MM.1S (cell line): ENCODE data around the gene MSI2.

Experiments
- DNase-seq: peaks from one replicate; pipeline ENCODE4 v3.0.0-alpha.2; 2015
- H2AFZ ChIP-seq: fragments of 300-600 bp; sonication (generic); 2 replicates; pipeline ENCODE4 v1.6.0; 2016; ENCODE audit warnings: antibody characterized with exemption, low read length
- H3F3A ChIP-seq: fragments of 300-600 bp; sonication (generic); 2 replicates; pipeline ENCODE4 v1.6.1; 2016; ENCODE audit warnings: mild to moderate bottlenecking, antibody characterized with exemption, low read length, moderate library complexity, mixed read lengths; ENCODE audit not compliant: insufficient read depth
- H3K27ac ChIP-seq: fragments of 300-600 bp; sonication (generic); 2 replicates; pipeline ENCODE4 v1.5.1; 2016; ENCODE audit warnings: mild to moderate bottlenecking, low read length
- H3K27me3 ChIP-seq: fragments of 300-600 bp; sonication (generic); replicated peaks from 2 replicates; pipeline ENCODE4 v1.6.0; 2016; ENCODE audit warnings: low read length; ENCODE audit not compliant: insufficient read depth
- H3K36me3 ChIP-seq: fragments of 300-600 bp; sonication (generic); replicated peaks from 2 replicates; pipeline ENCODE4 v1.6.1; 2016; ENCODE audit warnings: mild to moderate bottlenecking, low read length, mixed read lengths; ENCODE audit not compliant: insufficient read depth
- H3K4me1 ChIP-seq: fragments of 300-600 bp; sonication (generic); 2 replicates; pipeline ENCODE4 v1.6.1; 2016; ENCODE audit warnings: low read length, mixed read lengths
- H3K4me2 ChIP-seq: fragments of 300-600 bp; sonication (generic); 2 replicates; pipeline ENCODE4 v1.6.0; 2016; ENCODE audit warnings: low read depth, low read length
- H3K4me3 ChIP-seq: fragments of 300-600 bp; sonication (generic); 2 replicates; pipeline ENCODE4 v1.5.1; 2016; ENCODE audit warnings: low read length, mixed read lengths
- H3K79me2 ChIP-seq: fragments of 300-600 bp; sonication (generic); 2 replicates; pipeline ENCODE4 v1.6.1; 2016; ENCODE audit warnings: mixed run types, low read length, mixed read lengths
- H3K9ac ChIP-seq: fragments of 300-600 bp; sonication (generic); 2 replicates; pipeline ENCODE4 v1.6.1; 2016; ENCODE audit warnings: low read length, mixed read lengths
- H3K9me2 ChIP-seq: fragments of 300-600 bp; sonication (generic); replicated peaks from 2 replicates; pipeline ENCODE4 v1.6.1; 2016; ENCODE audit warnings: mild to moderate bottlenecking, low read length, mixed read lengths; ENCODE audit not compliant: insufficient read depth
- H3K9me3 ChIP-seq: fragments of 300-600 bp; sonication (generic); replicated peaks from 2 replicates; pipeline ENCODE4 v1.6.1; 2016; ENCODE audit warnings: mild to moderate bottlenecking, low read length, mixed read lengths; ENCODE audit not compliant: insufficient read depth
- H4K20me1 ChIP-seq: fragments of 300-600 bp; sonication (generic); 2 replicates; pipeline ENCODE4 v1.6.1; 2016; ENCODE audit warnings: mild to moderate bottlenecking, low read length, moderate library complexity, mixed read lengths; ENCODE audit not compliant: insufficient read depth
- CTCF ChIP-seq: fragments of 300-600 bp; sonication (generic); IDR thresholded peaks from 2 replicates; pipeline ENCODE4 v1.5.1; 2016; ENCODE audit warnings: antibody characterized with exemption, low read length, mixed read lengths
- EZH2 ChIP-seq: fragments of 300-600 bp; sonication (generic); optimal IDR thresholded peaks from 2 replicates; pipeline ENCODE3; 2017; ENCODE audit warnings: low read depth, mild to moderate bottlenecking, antibody characterized with exemption, low read length, mixed read lengths
- EZH2phosphoT487 ChIP-seq: fragments of 300-600 bp; sonication (generic); IDR thresholded peaks from 2 replicates; pipeline ENCODE4 v1.6.1; 2018; ENCODE audit warnings: antibody characterized with exemption, low read length

The MSI2 gene

GRCh38 chr17:57597531-57598453, 341.5 kb downstream of the MSI2 start:
- Histone ChIP-seq H3K4me1 (peaks cover 22% of the 10 kb centered on the region), H3F3A (no peaks in the 10 kb centered on the region; the same call in 1 of the 2 replicates), H3K9ac (no peak overlapping the region), H3K4me2 (no peak overlapping the region), H2AFZ (no peak overlapping the region), H3K79me2 (no peaks in the 10 kb centered on the region), H3K9me3 (no peaks in the 10 kb centered on the region), H3K36me3 (no peaks in the 10 kb centered on the region), H4K20me1 (no peaks in the 10 kb centered on the region), H3K27ac (no peak overlapping the region), H3K4me3 (no peak overlapping the region), H3K27me3 (no peaks in the 10 kb centered on the region), H3K9me2 (no peaks in the 10 kb centered on the region)
- no peak for DNase-seq
- TF ChIP-seq CTCF (peak; percentile 74), EZH2 (no peak), EZH2phosphoT487 (no peak)

- Histone ChIP-seq H3K36me3 (no peaks in the 10 kb centered on the region), H3K9ac (no peak overlapping the region), H3K27ac (peak overlapping the region; percentile 19; the same call in 1 of the 2 replicates), H3K4me2 (no peak overlapping the region), H3K9me3 (no peaks in the 10 kb centered on the region), H3K4me3 (no peak overlapping the region), H3F3A (peaks cover 15% of the 10 kb centered on the region), H3K79me2 (no peaks in the 10 kb centered on the region), H4K20me1 (no peaks in the 10 kb centered on the region), H3K4me1 (peaks cover 39% of the 10 kb centered on the region), H3K27me3 (no peaks in the 10 kb centered on the region), H3K9me2 (no peaks in the 10 kb centered on the region), H2AFZ (no peak overlapping the region)
- peak; percentile 28 for DNase-seq
- TF ChIP-seq EZH2phosphoT487 = no peak
- no peak for TF ChIP-seq EZH2
- no peak for TF ChIP-seq CTCF
Measured at GRCh38 chr17:57599271-57600045, 343.1 kb downstream of the MSI2 start.

- peak overlapping the region; percentile 19; the same call in 1 of the 2 replicates for H3K27ac ChIP-seq
Measured at GRCh38 chr17:57600074-57600473, 343.8 kb downstream of the MSI2 start.

More at GRCh38 chr17:57600074-57600473, 343.8 kb downstream of the MSI2 start:
- H4K20me1 ChIP-seq = no peaks in the 10 kb centered on the region
- DNase-seq = peak; percentile 31
- H3F3A ChIP-seq = peaks cover 20% of the 10 kb centered on the region
- no peaks in the 10 kb centered on the region for H3K9me2 ChIP-seq
- H3K36me3 ChIP-seq = no peaks in the 10 kb centered on the region
- H3K4me1 ChIP-seq = peaks cover 45% of the 10 kb centered on the region
- no peak overlapping the region for H3K9ac ChIP-seq
- H3K9me3 ChIP-seq = no peaks in the 10 kb centered on the region
- no peak overlapping the region for H2AFZ ChIP-seq
- no peaks in the 10 kb centered on the region for H3K27me3 ChIP-seq
- TF ChIP-seq EZH2phosphoT487 (no peak), CTCF (no peak), EZH2 (no peak)
- no peaks in the 10 kb centered on the region for H3K79me2 ChIP-seq
- no peak overlapping the region for H3K4me2 ChIP-seq
- no peak overlapping the region for H3K4me3 ChIP-seq
